A549 (cell line): ENCODE results near the gene KLHL13. TPM values are rescaled to one million over a fixed set of nuclear protein-coding genes. Genes with fewer than 3 reads are reported as not detected.
"Not testable (repeated sequence)": the region's sequence is repeated elsewhere in the genome, so short reads cannot be mapped to it uniquely, and the experiment has no call there.

ENCODE experiments used
- ATAC-seq, 2 experiments: fragments of 200-7000 bp in 1 of 2; fragments of >200 bp in 1 of 2; cut with Nextera tagmentation in 1 of 2; cut with Tn5 transposase in 1 of 2; 3 replicates each; pipeline versions ENCODE4 v1.8.0 to v1.9.1; 2018 to 2020; ENCODE audit warnings: mild to moderate bottlenecking in 1 of 2, moderate library complexity in 1 of 2
- CTCF ChIA-PET: fragments of 300-600 bp; sonication (Branson Sonifier 250); formaldehyde crosslinking; extraction: SDS; loops from one replicate; lab custom pipeline; 2021; ENCODE audit warnings: antibody characterized with exemption, inconsistent platforms; lab: Yijun Ruan, JAX
- POLR2A ChIA-PET: fragments of 350-600 bp; formaldehyde crosslinking; extraction: SDS; loops from one replicate; lab custom pipeline; 2021; ENCODE audit warnings: antibody characterized with exemption, inconsistent platforms; lab: Yijun Ruan, JAX
- DNase-seq, 2 experiments: peaks; one replicate each; pipeline versions ENCODE4 v3.0.0 to v3.0.0-alpha.2; 2011 to 2016; ENCODE audit warnings: low read depth in 1 of 2, low spot score in 1 of 2
- FAIRE-seq: peaks from 2 replicates; lab custom pipeline; 2011; peaks lifted over from hg19 to GRCh38; lab: Jason Lieb, UNC
- H3K27ac ChIP-seq, 2 experiments: fragments of >200 bp; sonication (Bioruptor Twin); formaldehyde crosslinking; 3 replicates each; pipeline ENCODE4 v1.5.1; 2016 to 2017
- H3K4me1 ChIP-seq: fragments of >200 bp; sonication (Bioruptor Twin); formaldehyde crosslinking; 3 replicates; pipeline ENCODE4 v1.6.1; 2016
- H3K4me2 ChIP-seq: fragments of >200 bp; sonication (Bioruptor Twin); formaldehyde crosslinking; 3 replicates; pipeline ENCODE4 v1.6.1; 2016
- H3K4me3 ChIP-seq: fragments of >200 bp; sonication (Bioruptor Twin); formaldehyde crosslinking; 3 replicates; pipeline ENCODE4 v1.5.1; 2016
- H3K9me3 ChIP-seq: fragments of >200 bp; sonication (Bioruptor Twin); formaldehyde crosslinking; 3 replicates; pipeline ENCODE4 v1.6.1; 2016
- ATOH8 ChIP-seq: fragments of 250-450 bp; sonication (Bioruptor Pico); IDR thresholded peaks from 2 replicates; pipeline ENCODE4 v1.5.0; 2020; ENCODE audit warnings: low read depth, mild to moderate bottlenecking, moderate library complexity
- BHLHE40 ChIP-seq: IDR thresholded peaks from 2 replicates; pipeline ENCODE4 v1.6.1; 2012; ENCODE audit warnings: low read depth, low read length, inconsistent platforms
- CBX8 ChIP-seq: fragments of 200-600 bp; sonication (generic); IDR thresholded peaks from 2 replicates; pipeline ENCODE4 v1.6.1; 2016
- CHD2 ChIP-seq: fragments of 150-350 bp; IDR thresholded peaks from 2 replicates; pipeline ENCODE4 v1.6.1; 2014; ENCODE audit warnings: low read length; ENCODE audit not compliant: partially characterized antibody
- CHD4 ChIP-seq: fragments of 200-600 bp; sonication (generic); IDR thresholded peaks from 2 replicates; pipeline ENCODE4 v1.6.1; 2016; ENCODE audit warnings: antibody characterized with exemption, mild to moderate bottlenecking, borderline replicate concordance
- EHF ChIP-seq: fragments of 250-450 bp; sonication (Bioruptor Pico); IDR thresholded peaks from 2 replicates; pipeline ENCODE4 v1.5.0; 2020; ENCODE audit warnings: mild to moderate bottlenecking
- EHMT2 ChIP-seq: fragments of 200-600 bp; sonication (generic); IDR thresholded peaks from 2 replicates; pipeline ENCODE4 v1.6.1; 2016; ENCODE audit warnings: antibody characterized with exemption, low read depth, mild to moderate bottlenecking, moderate library complexity
- ESRRA ChIP-seq: fragments of 150-350 bp; IDR thresholded peaks from 2 replicates; pipeline ENCODE4 v1.6.1; 2014; ENCODE audit warnings: mild to moderate bottlenecking, low read length, borderline replicate concordance
- FOSL2 ChIP-seq, 2 experiments: fragments of 450-650 bp in 1 of 2; fragments of >200 bp in 1 of 2; sonication (Bioruptor Twin) in 1 of 2; formaldehyde crosslinking; IDR thresholded peaks; 2 replicates each; pipeline versions ENCODE4 v1.5.0 to v1.6.1; 2016 to 2020; ENCODE audit warnings: mild to moderate bottlenecking in 1 of 2, moderate library complexity in 1 of 2
- HES2 ChIP-seq: fragments of >200 bp; sonication (Bioruptor Twin); formaldehyde crosslinking; IDR thresholded peaks from 2 replicates; pipeline ENCODE4 v1.6.1; 2016
- HOXB13 ChIP-seq: fragments of 250-450 bp; sonication (Bioruptor Pico); IDR thresholded peaks from 2 replicates; pipeline ENCODE4 v1.5.0; 2020; ENCODE audit warnings: low read depth, mild to moderate bottlenecking, moderate library complexity
- MYC ChIP-seq: IDR thresholded peaks from 2 replicates; pipeline ENCODE4 v1.6.1; 2012; ENCODE audit warnings: mild to moderate bottlenecking, inconsistent platforms, low read length, improper control_type of control experiment, borderline replicate concordance
- NFE2L2 ChIP-seq: fragments of 150-350 bp; conservative IDR thresholded peaks from 2 replicates; pipeline ENCODE4 v1.6.1; 2014; ENCODE audit warnings: low read length
- RAD21 ChIP-seq, 2 experiments: fragments of >200 bp in 1 of 2; sonication (Bioruptor Twin) in 1 of 2; formaldehyde crosslinking in 1 of 2; IDR thresholded peaks in 1 of 2; conservative IDR thresholded peaks in 1 of 2; 2 replicates in 1 of 2; 3 replicates in 1 of 2; pipeline ENCODE4 v1.6.1; 2012 to 2018; ENCODE audit warnings: inconsistent platforms in 1 of 2
- RARB ChIP-seq: fragments of 250-450 bp; sonication (Bioruptor Pico); IDR thresholded peaks from 2 replicates; pipeline ENCODE4 v1.8.0; 2021; ENCODE audit warnings: mild to moderate bottlenecking, moderate library complexity
- ZC3H11A ChIP-seq: fragments of 450-650 bp; IDR thresholded peaks from 2 replicates; pipeline ENCODE4 v1.6.1; 2014; ENCODE audit warnings: antibody characterized with exemption, mild to moderate bottlenecking
- ZFP36 ChIP-seq: fragments of 450-650 bp; IDR thresholded peaks from 2 replicates; pipeline ENCODE4 v1.6.1; 2014; ENCODE audit warnings: borderline replicate concordance; ENCODE audit not compliant: partially characterized antibody
- WGBS: methylation state at CpG from one replicate; pipeline ENCODE4 v1.1.6; 2017; ENCODE audit errors: missing lambda C conversion rate; 5-methylcytosine and 5-hydroxymethylcytosine counted together
- polyA plus RNA-seq, 4 experiments: library from polyadenylated mRNA; depleted of rRNA in 3 of 4; stranded (reverse); fragments of >200 nt; fragmentation: RNase III in 1 of 4; extraction: RNeasy Plus Mini Kit Qiagen cat#74134 plus additional on column Dnase treatment in 1 of 4; gene quantifications; 2 replicates in 3 of 4; 3 replicates in 1 of 4; pipeline ENCODE4 v1.2.3, GENCODE V29; 2011 to 2017
- TF ChIP-seq, protein P1 (sequence below): IDR thresholded peaks from 2 replicates; pipeline ENCODE4 v1.6.1; 2012
- TF ChIP-seq, protein P2 (sequence below): IDR thresholded peaks from 2 replicates; pipeline ENCODE4 v1.6.1; 2012; ENCODE audit warnings: low read depth, borderline replicate concordance
- TF ChIP-seq, protein P3 (sequence below): fragments of 450-650 bp; IDR thresholded peaks from 2 replicates; pipeline ENCODE4 v1.6.1; 2014; ENCODE audit warnings: antibody characterized with exemption

KLHL13 gene
- polyA plus RNA-seq, 2 of the 4 experiments (the other 2 are of a cell fraction): 0.76 to 1.0 TPM

- no peak for DNase-seq
- Histone ChIP-seq H3K4me2 (no peak overlapping the region), H3K27ac (no peak overlapping the region), H3K9me3 (no peaks in the 10 kb centered on the region)
- POLR2A ChIA-PET: no interaction called here
- TF ChIP-seq HOXB13 (CRISPR knock-in tag): no peak
- TF ChIP-seq, all 56 proteins: peak for 0
- CTCF ChIA-PET: no interaction called here
- Histone ChIP-seq H3K4me1 (no peaks in the 10 kb centered on the region), H3K4me3 (no peak overlapping the region)
- ATAC-seq (no peak), FAIRE-seq (peak; percentile 95)
These were observed 13.1 kb upstream of the KLHL13 start for GRCh38 chrX:118129681-118130080.

GRCh38 chrX:118128724-118129123 lies 12.1 kb upstream of the KLHL13 start:
- FAIRE-seq: no peak
- ATAC-seq: no peak
- Histone ChIP-seq H3K4me2 (no peak overlapping the region), H3K4me1 (no peaks in the 10 kb centered on the region), H3K4me3 (no peak overlapping the region), H3K9me3 (no peaks in the 10 kb centered on the region), H3K27ac (no peak overlapping the region)
- WGBS: 62% methylated on average over 15 of the region's 18 CpGs
- no peak for TF ChIP-seq MYC
- no peak for TF ChIP-seq BHLHE40
- TF ChIP-seq RAD21 (conservative IDR thresholded peaks at IDR 0.05 in 1 of 2, IDR thresholded peaks at IDR 0.05 in 1 of 2): no peak
- TF ChIP-seq CHD4: no peak
- TF ChIP-seq, protein P1, sequence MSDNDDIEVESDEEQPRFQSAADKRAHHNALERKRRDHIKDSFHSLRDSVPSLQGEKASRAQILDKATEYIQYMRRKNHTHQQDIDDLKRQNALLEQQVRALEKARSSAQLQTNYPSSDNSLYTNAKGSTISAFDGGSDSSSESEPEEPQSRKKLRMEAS: no peak
- TF ChIP-seq CBX8: no peak
- TF ChIP-seq EHMT2: no peak
- TF ChIP-seq HES2: no peak
- TF ChIP-seq ATOH8: no peak
- TF ChIP-seq ESRRA: no peak
- no peak for TF ChIP-seq EHF (CRISPR knock-in tag)
- no peak for TF ChIP-seq RARB (CRISPR knock-in tag)
- TF ChIP-seq, protein P2, sequence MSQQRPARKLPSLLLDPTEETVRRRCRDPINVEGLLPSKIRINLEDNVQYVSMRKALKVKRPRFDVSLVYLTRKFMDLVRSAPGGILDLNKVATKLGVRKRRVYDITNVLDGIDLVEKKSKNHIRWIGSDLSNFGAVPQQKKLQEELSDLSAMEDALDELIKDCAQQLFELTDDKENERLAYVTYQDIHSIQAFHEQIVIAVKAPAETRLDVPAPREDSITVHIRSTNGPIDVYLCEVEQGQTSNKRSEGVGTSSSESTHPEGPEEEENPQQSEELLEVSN: no peak
- ChIA-PET POLR2A (no interaction called here), CTCF (no interaction called here)
- DNase-seq: no peak

GRCh38 chrX:118126286-118126685 lies 9.7 kb upstream of the KLHL13 start:
- Histone ChIP-seq H3K4me1 (no peaks in the 10 kb centered on the region), H3K4me3 (no peak overlapping the region), H3K27ac (no peak overlapping the region), H3K9me3 (no peaks in the 10 kb centered on the region), H3K4me2 (no peak overlapping the region)
- no peak for ATAC-seq
- 63% methylated on average over 2 of the region's 2 CpGs for WGBS
- FAIRE-seq: peak; percentile 67
- TF ChIP-seq, protein P3, sequence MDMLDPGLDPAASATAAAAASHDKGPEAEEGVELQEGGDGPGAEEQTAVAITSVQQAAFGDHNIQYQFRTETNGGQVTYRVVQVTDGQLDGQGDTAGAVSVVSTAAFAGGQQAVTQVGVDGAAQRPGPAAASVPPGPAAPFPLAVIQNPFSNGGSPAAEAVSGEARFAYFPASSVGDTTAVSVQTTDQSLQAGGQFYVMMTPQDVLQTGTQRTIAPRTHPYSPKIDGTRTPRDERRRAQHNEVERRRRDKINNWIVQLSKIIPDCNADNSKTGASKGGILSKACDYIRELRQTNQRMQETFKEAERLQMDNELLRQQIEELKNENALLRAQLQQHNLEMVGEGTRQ: no peak
- TF ChIP-seq NFE2L2: no peak
- TF ChIP-seq ZFP36: no peak
- no peak for TF ChIP-seq FOSL2 (IDR thresholded peaks at IDR 0.05)
- no peak for TF ChIP-seq FOSL2 (CRISPR knock-in tag; IDR thresholded peaks at IDR 0.05)
- TF ChIP-seq CHD2: no peak
- ChIA-PET POLR2A (no interaction called here), CTCF (no interaction called here)
- no peak for DNase-seq

DNA sequence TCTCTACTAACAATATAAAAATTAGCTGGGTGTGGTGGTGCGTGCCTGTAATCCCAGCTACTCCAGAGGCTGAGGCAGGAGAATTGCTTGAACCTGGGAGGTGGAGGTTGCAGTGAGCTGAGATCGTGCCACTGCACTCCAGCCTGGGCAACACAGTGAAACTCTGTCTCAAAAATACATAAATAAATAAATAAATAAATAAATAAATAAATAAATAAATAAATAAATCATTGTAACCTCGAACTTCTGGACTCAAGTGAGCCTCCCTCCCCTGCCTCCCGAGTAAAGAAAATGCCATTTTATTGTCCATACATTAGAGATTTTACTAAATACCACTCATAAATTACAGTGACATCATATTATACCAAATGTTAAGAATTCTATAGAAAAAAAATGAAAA lies 7.6 kb upstream of the KLHL13 start:
- H3K4me2 ChIP-seq, H3K9me3 ChIP-seq, CTCF ChIA-PET, H3K27ac ChIP-seq, ATAC-seq, H3K4me3 ChIP-seq, H3K4me1 ChIP-seq, FAIRE-seq, POLR2A ChIA-PET, DNase-seq: not testable (repeated sequence)
- peak; percentile 65 for TF ChIP-seq ZC3H11A
- 38% methylated on average over 4 of the region's 4 CpGs for WGBS
